HFF-Myc (cell line): ENCODE measurements around the gene OR2A25.

Experiments
- DNase-seq: peaks from one replicate; pipeline ENCODE4 v3.0.0-alpha.2; 2011; ENCODE audit warnings: low read depth; ENCODE audit errors: extremely low read depth
- H3K4me3 ChIP-seq: replicated peaks from 2 replicates; pipeline ENCODE4 v1.5.1; 2011; ENCODE audit warnings: low read depth, mild to moderate bottlenecking, control low read depth, low read length
- TF ChIP-seq, protein P1 (sequence below): IDR thresholded peaks from 2 replicates; pipeline ENCODE4 v1.5.1; 2012; ENCODE audit warnings: mild to moderate bottlenecking, low read depth, low read length, control low read depth; ENCODE audit errors: missing control alignments

The OR2A25 gene

GRCh38 chr7:144113651-144114050 is 44.0 kb downstream of the OR2A25 start:
- no peak for DNase-seq
- TF ChIP-seq, protein P1, sequence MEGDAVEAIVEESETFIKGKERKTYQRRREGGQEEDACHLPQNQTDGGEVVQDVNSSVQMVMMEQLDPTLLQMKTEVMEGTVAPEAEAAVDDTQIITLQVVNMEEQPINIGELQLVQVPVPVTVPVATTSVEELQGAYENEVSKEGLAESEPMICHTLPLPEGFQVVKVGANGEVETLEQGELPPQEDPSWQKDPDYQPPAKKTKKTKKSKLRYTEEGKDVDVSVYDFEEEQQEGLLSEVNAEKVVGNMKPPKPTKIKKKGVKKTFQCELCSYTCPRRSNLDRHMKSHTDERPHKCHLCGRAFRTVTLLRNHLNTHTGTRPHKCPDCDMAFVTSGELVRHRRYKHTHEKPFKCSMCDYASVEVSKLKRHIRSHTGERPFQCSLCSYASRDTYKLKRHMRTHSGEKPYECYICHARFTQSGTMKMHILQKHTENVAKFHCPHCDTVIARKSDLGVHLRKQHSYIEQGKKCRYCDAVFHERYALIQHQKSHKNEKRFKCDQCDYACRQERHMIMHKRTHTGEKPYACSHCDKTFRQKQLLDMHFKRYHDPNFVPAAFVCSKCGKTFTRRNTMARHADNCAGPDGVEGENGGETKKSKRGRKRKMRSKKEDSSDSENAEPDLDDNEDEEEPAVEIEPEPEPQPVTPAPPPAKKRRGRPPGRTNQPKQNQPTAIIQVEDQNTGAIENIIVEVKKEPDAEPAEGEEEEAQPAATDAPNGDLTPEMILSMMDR, result no peak
- H3K4me3 ChIP-seq, result no peak overlapping the region

DNA sequence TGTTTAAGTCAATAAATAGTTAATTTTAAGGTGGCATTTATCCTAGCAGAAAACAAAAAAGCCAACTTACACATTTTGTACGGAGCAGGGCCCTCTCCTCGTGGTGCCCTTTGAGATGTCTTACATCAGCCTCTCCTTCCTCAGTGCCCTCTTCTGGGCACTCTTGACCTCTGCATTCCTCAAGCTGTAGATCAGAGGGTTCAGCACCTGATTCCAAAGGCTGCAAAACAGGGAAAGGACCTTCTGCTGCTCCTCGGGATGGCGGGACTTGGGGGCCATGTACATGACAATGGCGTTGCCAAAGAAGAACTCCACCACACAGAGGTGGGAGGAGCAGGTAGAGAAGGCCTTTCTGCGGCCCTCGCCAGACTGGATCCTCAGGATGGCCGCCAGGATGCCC is 48.7 kb downstream of the OR2A25 start:
- TF ChIP-seq, protein P1, result no peak
- no peak overlapping the region for H3K4me3 ChIP-seq
- DNase-seq, result no peak

- no peak for DNase-seq
- H3K4me3 ChIP-seq, result no peak within 1 kb of the TSS
- TF ChIP-seq, protein P1, result no peak
Measured at GRCh38 chr7:144122876-144123275, 53.3 kb downstream of the OR2A25 start, which contains the start of gene OR2A14. Gene OR2A14 (plus strand): TSS chr7:144123176. CDS start chr7:144129113, 5,937 bp downstream.
